ENCODE data around the gene FAM72C.
"Not testable (repeated sequence)": the region's sequence is repeated elsewhere in the genome, so short reads cannot be mapped to it uniquely, and the experiment has no call there.

DNA sequence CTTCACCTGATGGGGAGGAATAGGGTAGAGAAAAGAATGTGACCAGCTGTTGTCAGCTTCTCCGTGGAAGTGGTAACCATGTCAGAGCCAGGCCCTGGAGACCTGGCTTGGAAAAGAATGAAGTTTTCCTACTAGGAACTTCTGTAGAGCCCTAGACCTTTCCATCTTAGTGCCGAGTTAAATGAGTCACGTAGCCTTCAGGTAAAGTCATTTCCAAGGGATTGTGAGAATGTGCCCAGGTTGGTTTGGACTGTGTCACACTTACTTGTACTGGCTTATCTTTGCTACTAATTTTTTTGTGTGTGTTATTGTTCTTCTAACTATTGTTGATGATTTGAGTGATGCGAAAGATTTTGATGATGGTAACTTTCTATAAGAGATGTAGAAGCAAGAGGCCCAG is 42.3 kb upstream of the FAM72C start:
- TF ChIP-seq, protein P1, sequence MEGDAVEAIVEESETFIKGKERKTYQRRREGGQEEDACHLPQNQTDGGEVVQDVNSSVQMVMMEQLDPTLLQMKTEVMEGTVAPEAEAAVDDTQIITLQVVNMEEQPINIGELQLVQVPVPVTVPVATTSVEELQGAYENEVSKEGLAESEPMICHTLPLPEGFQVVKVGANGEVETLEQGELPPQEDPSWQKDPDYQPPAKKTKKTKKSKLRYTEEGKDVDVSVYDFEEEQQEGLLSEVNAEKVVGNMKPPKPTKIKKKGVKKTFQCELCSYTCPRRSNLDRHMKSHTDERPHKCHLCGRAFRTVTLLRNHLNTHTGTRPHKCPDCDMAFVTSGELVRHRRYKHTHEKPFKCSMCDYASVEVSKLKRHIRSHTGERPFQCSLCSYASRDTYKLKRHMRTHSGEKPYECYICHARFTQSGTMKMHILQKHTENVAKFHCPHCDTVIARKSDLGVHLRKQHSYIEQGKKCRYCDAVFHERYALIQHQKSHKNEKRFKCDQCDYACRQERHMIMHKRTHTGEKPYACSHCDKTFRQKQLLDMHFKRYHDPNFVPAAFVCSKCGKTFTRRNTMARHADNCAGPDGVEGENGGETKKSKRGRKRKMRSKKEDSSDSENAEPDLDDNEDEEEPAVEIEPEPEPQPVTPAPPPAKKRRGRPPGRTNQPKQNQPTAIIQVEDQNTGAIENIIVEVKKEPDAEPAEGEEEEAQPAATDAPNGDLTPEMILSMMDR (conservative IDR thresholded peaks at IDR 0.05; ENCODE audit: low read depth, low read length): not testable (repeated sequence)
- not testable (repeated sequence) for TF ChIP-seq NFE2L2 (IDR thresholded peaks at IDR 0.05; ENCODE audit: low read depth, low read length); MAFK (IDR thresholded peaks at IDR 0.05; ENCODE audit: low read depth, low read length); POLR2A (IDR thresholded peaks at IDR 0.05; ENCODE audit: low read depth, low read length); CEBPB (IDR thresholded peaks at IDR 0.05; ENCODE audit: low read depth, low read length); MAZ (IDR thresholded peaks at IDR 0.05; ENCODE audit: borderline replicate concordance, low read depth, low read length); SMC3 (IDR thresholded peaks at IDR 0.05; ENCODE audit: low read depth, low read length); BHLHE40 (IDR thresholded peaks at IDR 0.05; ENCODE audit: low read depth, low read length); RAD21 (IDR thresholded peaks at IDR 0.05; ENCODE audit: low read length); RFX5 (IDR thresholded peaks at IDR 0.05; ENCODE audit: low read depth, low read length); FOS (IDR thresholded peaks at IDR 0.05; ENCODE audit: low read depth, low read length)
- TF ChIP-seq, protein P2, sequence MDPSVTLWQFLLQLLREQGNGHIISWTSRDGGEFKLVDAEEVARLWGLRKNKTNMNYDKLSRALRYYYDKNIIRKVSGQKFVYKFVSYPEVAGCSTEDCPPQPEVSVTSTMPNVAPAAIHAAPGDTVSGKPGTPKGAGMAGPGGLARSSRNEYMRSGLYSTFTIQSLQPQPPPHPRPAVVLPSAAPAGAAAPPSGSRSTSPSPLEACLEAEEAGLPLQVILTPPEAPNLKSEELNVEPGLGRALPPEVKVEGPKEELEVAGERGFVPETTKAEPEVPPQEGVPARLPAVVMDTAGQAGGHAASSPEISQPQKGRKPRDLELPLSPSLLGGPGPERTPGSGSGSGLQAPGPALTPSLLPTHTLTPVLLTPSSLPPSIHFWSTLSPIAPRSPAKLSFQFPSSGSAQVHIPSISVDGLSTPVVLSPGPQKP (IDR thresholded peaks at IDR 0.05; ENCODE audit: borderline replicate concordance, low read depth, low read length): not testable (repeated sequence)
- TF ChIP-seq, protein P3, sequence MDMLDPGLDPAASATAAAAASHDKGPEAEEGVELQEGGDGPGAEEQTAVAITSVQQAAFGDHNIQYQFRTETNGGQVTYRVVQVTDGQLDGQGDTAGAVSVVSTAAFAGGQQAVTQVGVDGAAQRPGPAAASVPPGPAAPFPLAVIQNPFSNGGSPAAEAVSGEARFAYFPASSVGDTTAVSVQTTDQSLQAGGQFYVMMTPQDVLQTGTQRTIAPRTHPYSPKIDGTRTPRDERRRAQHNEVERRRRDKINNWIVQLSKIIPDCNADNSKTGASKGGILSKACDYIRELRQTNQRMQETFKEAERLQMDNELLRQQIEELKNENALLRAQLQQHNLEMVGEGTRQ (IDR thresholded peaks at IDR 0.05; ENCODE audit: low read depth, low read length): not testable (repeated sequence)
